PFSK-1 (cell line): Measurements from ENCODE around the gene BRICD5.

Experiments
- FOXP2 ChIP-seq: optimal IDR thresholded peaks from 2 replicates; pipeline ENCODE3; 2011; ENCODE audit warnings: borderline replicate concordance, control low read depth, inconsistent platforms; ENCODE audit not compliant: insufficient read depth; ENCODE audit errors: extremely low read length, extremely low read depth
- POLR2AphosphoS5 ChIP-seq: IDR thresholded peaks from 2 replicates; pipeline ENCODE4 v1.6.1; 2012; ENCODE audit warnings: low read depth, mild to moderate bottlenecking, control low read depth, low read length, moderate library complexity
- REST ChIP-seq, 2 experiments: IDR thresholded peaks; 2 replicates each; pipeline versions ENCODE4 v1.6.1 to v1.8.0; 2011 to 2012; ENCODE audit warnings: low read depth in 2 of 2, low read length in 2 of 2, control low read depth in 1 of 2, inconsistent platforms in 1 of 2, mild to moderate bottlenecking in 1 of 2, moderate library complexity in 1 of 2; ENCODE audit not compliant: insufficient read depth in 1 of 2
- SIN3A ChIP-seq: IDR thresholded peaks from 2 replicates; pipeline ENCODE4 v1.6.1; 2012; ENCODE audit warnings: mild to moderate bottlenecking, low read length, moderate library complexity, borderline replicate concordance; ENCODE audit not compliant: insufficient read depth
- TAF1 ChIP-seq: IDR thresholded peaks from 2 replicates; pipeline ENCODE4 v1.6.1; 2012; ENCODE audit warnings: low read length, control low read depth, borderline replicate concordance; ENCODE audit not compliant: insufficient read depth

BRICD5 gene

GRCh38 chr16:2230376-2230775 lies 19.7 kb upstream of the BRICD5 start:
- no peak for TF ChIP-seq FOXP2
- no peak for TF ChIP-seq TAF1
- no peak for TF ChIP-seq SIN3A
- TF ChIP-seq POLR2AphosphoS5: no peak
- TF ChIP-seq REST (IDR thresholded peaks at IDR 0.05; ENCODE audit: insufficient read depth in 1 of 2, low read depth in 2 of 2, low read length in 2 of 2): no peak

- TF ChIP-seq POLR2AphosphoS5 (no peak), TAF1 (no peak), REST (IDR thresholded peaks at IDR 0.05; ENCODE audit: insufficient read depth in 1 of 2, low read depth in 2 of 2, low read length in 2 of 2) (no peak), FOXP2 (no peak), SIN3A (no peak)
Observed at GRCh38 chr16:2229632-2230250, 19.1 kb upstream of the BRICD5 start.

- TF ChIP-seq SIN3A (no peak), FOXP2 (no peak), TAF1 (no peak)
Observed at GRCh38 chr16:2229091-2229490, 18.4 kb upstream of the BRICD5 start.

GRCh38 chr16:2228161-2228824 lies 17.6 kb upstream of the BRICD5 start:
- TF ChIP-seq FOXP2 (no peak), POLR2AphosphoS5 (no peak), REST (IDR thresholded peaks at IDR 0.05; ENCODE audit: insufficient read depth in 1 of 2, low read depth in 2 of 2, low read length in 2 of 2) (no peak), TAF1 (no peak), SIN3A (no peak)

GRCh38 chr16:2226918-2227317 lies 16.3 kb upstream of the BRICD5 start:
- no peak for TF ChIP-seq FOXP2

GRCh38 chr16:2226245-2226793 lies 15.7 kb upstream of the BRICD5 start:
- TF ChIP-seq REST (IDR thresholded peaks at IDR 0.05; ENCODE audit: insufficient read depth in 1 of 2, low read depth in 2 of 2, low read length in 2 of 2) (no peak), SIN3A (no peak), TAF1 (no peak), FOXP2 (no peak), POLR2AphosphoS5 (no peak)
